Neural cell (in vitro differentiated cells): ENCODE data around the gene MEAF6.

Experiments
- EP300 ChIP-seq: fragments of 450-650 bp; conservative IDR thresholded peaks from 2 replicates; pipeline ENCODE4 v1.6.1; 2014; ENCODE audit warnings: antibody characterized with exemption, mild to moderate bottlenecking, moderate library complexity; ENCODE audit not compliant: poor library complexity, severe bottlenecking
- EZH2 ChIP-seq: fragments of 200-600, 300-800 bp; shearing (Covaris generic), sonication (generic); IDR thresholded peaks from 2 replicates; pipeline ENCODE4 v1.6.1; 2014; ENCODE audit warnings: antibody characterized with exemption, low read length, borderline replicate concordance, mild to moderate bottlenecking; ENCODE audit not compliant: insufficient read depth, poor library complexity, severe bottlenecking
- MXI1 ChIP-seq: fragments of 450-650 bp; conservative IDR thresholded peaks from 2 replicates; pipeline ENCODE4 v1.6.1; 2014; ENCODE audit warnings: antibody characterized with exemption, mild to moderate bottlenecking; ENCODE audit not compliant: poor library complexity, severe bottlenecking
- POLR2AphosphoS5 ChIP-seq: IDR thresholded peaks from 2 replicates; pipeline ENCODE4 v1.6.1; 2012
- RAD21 ChIP-seq: fragments of 450-650 bp; conservative IDR thresholded peaks from 2 replicates; pipeline ENCODE4 v1.6.1; 2014; ENCODE audit warnings: antibody characterized with exemption, mild to moderate bottlenecking, moderate library complexity
- TAF1 ChIP-seq: IDR thresholded peaks from 2 replicates; pipeline ENCODE4 v1.6.1; 2012; ENCODE audit warnings: low read depth
- TF ChIP-seq, protein P1 (sequence below): fragments of 450-650 bp; IDR thresholded peaks from 2 replicates; pipeline ENCODE4 v1.5.1; 2014; ENCODE audit warnings: antibody characterized with exemption, mild to moderate bottlenecking, moderate library complexity; ENCODE audit not compliant: poor library complexity, severe bottlenecking
- TF ChIP-seq, protein P2 (sequence below): IDR thresholded peaks from 2 replicates; pipeline ENCODE4 v1.6.1; 2012; ENCODE audit warnings: borderline replicate concordance

DNA sequence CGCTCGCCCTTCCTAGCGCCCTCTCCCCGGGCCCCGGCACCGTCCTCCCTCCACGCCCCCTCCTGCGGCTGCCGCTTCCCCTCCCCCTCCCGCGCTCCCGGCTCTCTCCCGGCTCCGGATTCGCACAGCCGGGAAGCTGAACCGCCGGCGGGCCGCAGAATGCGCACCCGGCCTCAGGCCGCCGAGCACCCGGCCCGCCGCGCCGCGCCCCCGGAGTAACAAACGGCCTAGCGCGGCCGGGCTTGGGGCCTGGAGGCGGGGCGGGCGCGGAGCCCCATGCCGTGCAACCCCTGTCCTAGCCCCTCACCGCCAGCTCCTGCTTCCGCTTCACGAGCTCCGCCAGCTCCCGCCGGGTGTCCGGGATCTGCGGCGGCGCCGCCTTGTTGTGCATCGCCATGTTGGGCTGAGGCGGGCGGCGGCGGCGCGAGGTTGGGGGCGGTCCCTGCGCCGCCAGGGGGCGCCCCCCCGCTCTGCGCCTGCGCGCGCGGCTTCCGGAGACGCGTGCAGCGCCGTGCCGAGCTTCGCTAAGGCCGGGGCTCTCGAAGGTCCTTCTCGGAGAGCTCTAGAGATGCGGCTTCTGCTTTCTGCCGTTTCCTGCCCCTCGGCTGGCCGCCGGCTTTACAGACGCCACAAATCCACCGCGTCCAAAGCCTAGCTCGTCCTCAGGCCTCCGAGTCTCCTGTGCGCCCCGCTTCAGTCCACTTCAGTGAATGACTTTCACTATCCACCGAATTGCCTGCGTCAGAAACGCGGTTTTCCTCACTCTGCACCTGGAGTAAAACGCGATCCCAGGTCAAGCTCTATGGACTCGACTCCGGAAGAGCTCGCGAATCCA lies at the start of gene MEAF6:
- TF ChIP-seq, protein P1, sequence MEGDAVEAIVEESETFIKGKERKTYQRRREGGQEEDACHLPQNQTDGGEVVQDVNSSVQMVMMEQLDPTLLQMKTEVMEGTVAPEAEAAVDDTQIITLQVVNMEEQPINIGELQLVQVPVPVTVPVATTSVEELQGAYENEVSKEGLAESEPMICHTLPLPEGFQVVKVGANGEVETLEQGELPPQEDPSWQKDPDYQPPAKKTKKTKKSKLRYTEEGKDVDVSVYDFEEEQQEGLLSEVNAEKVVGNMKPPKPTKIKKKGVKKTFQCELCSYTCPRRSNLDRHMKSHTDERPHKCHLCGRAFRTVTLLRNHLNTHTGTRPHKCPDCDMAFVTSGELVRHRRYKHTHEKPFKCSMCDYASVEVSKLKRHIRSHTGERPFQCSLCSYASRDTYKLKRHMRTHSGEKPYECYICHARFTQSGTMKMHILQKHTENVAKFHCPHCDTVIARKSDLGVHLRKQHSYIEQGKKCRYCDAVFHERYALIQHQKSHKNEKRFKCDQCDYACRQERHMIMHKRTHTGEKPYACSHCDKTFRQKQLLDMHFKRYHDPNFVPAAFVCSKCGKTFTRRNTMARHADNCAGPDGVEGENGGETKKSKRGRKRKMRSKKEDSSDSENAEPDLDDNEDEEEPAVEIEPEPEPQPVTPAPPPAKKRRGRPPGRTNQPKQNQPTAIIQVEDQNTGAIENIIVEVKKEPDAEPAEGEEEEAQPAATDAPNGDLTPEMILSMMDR = peak; percentile 98
- TF ChIP-seq MXI1 = peak; percentile 90
- peak; percentile 73 for TF ChIP-seq POLR2AphosphoS5
- TF ChIP-seq, protein P2, sequence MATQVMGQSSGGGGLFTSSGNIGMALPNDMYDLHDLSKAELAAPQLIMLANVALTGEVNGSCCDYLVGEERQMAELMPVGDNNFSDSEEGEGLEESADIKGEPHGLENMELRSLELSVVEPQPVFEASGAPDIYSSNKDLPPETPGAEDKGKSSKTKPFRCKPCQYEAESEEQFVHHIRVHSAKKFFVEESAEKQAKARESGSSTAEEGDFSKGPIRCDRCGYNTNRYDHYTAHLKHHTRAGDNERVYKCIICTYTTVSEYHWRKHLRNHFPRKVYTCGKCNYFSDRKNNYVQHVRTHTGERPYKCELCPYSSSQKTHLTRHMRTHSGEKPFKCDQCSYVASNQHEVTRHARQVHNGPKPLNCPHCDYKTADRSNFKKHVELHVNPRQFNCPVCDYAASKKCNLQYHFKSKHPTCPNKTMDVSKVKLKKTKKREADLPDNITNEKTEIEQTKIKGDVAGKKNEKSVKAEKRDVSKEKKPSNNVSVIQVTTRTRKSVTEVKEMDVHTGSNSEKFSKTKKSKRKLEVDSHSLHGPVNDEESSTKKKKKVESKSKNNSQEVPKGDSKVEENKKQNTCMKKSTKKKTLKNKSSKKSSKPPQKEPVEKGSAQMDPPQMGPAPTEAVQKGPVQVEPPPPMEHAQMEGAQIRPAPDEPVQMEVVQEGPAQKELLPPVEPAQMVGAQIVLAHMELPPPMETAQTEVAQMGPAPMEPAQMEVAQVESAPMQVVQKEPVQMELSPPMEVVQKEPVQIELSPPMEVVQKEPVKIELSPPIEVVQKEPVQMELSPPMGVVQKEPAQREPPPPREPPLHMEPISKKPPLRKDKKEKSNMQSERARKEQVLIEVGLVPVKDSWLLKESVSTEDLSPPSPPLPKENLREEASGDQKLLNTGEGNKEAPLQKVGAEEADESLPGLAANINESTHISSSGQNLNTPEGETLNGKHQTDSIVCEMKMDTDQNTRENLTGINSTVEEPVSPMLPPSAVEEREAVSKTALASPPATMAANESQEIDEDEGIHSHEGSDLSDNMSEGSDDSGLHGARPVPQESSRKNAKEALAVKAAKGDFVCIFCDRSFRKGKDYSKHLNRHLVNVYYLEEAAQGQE = peak; percentile 74
- TF ChIP-seq RAD21 = peak; percentile 59
- no peak for TF ChIP-seq EZH2
- TF ChIP-seq TAF1 = no peak
- peak; percentile 50 for TF ChIP-seq EP300
